Gastroesophageal sphincter (tissue), 3 donors: Measurements from ENCODE around the gene GMDS.

ENCODE experiments used
- CTCF ChIP-seq, 4 experiments: fragments of 200-600 bp in 2 of 4; fragments of 450-650 bp in 2 of 4; sonication (generic) in 1 of 4; IDR thresholded peaks; one replicate each; pipeline ENCODE4 v1.5.1; 2017 to 2019; ENCODE audit warnings: antibody characterized with exemption in 4 of 4, mild to moderate bottlenecking in 2 of 4, moderate library complexity in 2 of 4
- POLR2A ChIP-seq, 2 donors: fragments of 450-650 bp; IDR thresholded peaks; one replicate each; pipeline ENCODE4 v1.6.1; 2017; ENCODE audit warnings: antibody characterized with exemption in 2 of 2, mild to moderate bottlenecking in 2 of 2, moderate library complexity in 1 of 2

- TF ChIP-seq CTCF (IDR thresholded peaks at IDR 0.05) (no peak), POLR2A (IDR thresholded peaks at IDR 0.05) (no peak)
Measured at GRCh38 chr6:1862411-1862810, 383.0 kb downstream of the GMDS start.
